NOMO-1 treated with dmso at 0.1 percent for 144 hours (cell line): Measurements from ENCODE around the gene KMT2B.
A peak's percentile ranks its signal among the peaks of the same experiment; 100 is the strongest.

Source experiments
- DNase-seq: peaks from one replicate; lab custom pipeline; 2025; ENCODE audit not compliant: unreplicated experiment; lab: John Stamatoyannopoulos, UW

The KMT2B gene

GRCh38 chr19:35740423-35741202 lies 22.8 kb downstream of the KMT2B start:
- peak; percentile 95 for DNase-seq

GRCh38 chr19:35741203-35741515 lies 23.4 kb downstream of the KMT2B start:
- no peak for DNase-seq

- DNase-seq = peak; percentile 58
Measured at GRCh38 chr19:35742121-35742724, 24.4 kb downstream of the KMT2B start, which contains the start of gene IGFLR1. Gene IGFLR1, minus strand, starts transcription at chr19:35742452. Its CDS starts 1,272 bp downstream, at chr19:35741180.

- DNase-seq = no peak
Measured at GRCh38 chr19:35743640-35744429, 26.0 kb downstream of the KMT2B start.

- DNase-seq = peak; percentile 86
Measured at GRCh38 chr19:35744430-35745327, 26.9 kb downstream of the KMT2B start.

- DNase-seq = peak; percentile 96
Measured at GRCh38 chr19:35745328-35746086, 27.7 kb downstream of the KMT2B start, which contains the start of the genes PSENEN and U2AF1L4. Gene PSENEN, plus strand, starts transcription at chr19:35745651. Its CDS starts 280 bp downstream, at chr19:35745931. Gene U2AF1L4, minus strand, starts transcription at chr19:35745418. Its CDS starts 27 bp downstream, at chr19:35745391.

- no peak for DNase-seq
Measured at GRCh38 chr19:35746087-35746462, 28.3 kb downstream of the KMT2B start.

- no peak for DNase-seq
Measured at GRCh38 chr19:35746531-35746930, 28.7 kb downstream of the KMT2B start.

- DNase-seq = peak; percentile 98
Measured at GRCh38 chr19:35748106-35749020, 30.6 kb downstream of the KMT2B start, which contains the start of gene LIN37. Gene LIN37, plus strand, starts transcription at chr19:35748576. Its CDS starts 149 bp downstream, at chr19:35748725.

GRCh38 chr19:35750167-35750566 lies 32.4 kb downstream of the KMT2B start:
- DNase-seq = no peak

- DNase-seq = no peak
Measured at GRCh38 chr19:35751839-35752745, 34.3 kb downstream of the KMT2B start.

- no peak for DNase-seq
Measured at GRCh38 chr19:35752746-35753350, 35.0 kb downstream of the KMT2B start.

- DNase-seq = no peak
Measured at GRCh38 chr19:35753634-35754369, 36.0 kb downstream of the KMT2B start.

GRCh38 chr19:35754370-35755130 lies 36.7 kb downstream of the KMT2B start:
- no peak for DNase-seq

- DNase-seq = no peak
Measured at GRCh38 chr19:35755131-35755549, 37.3 kb downstream of the KMT2B start.
